ENCODE measurements around the gene LMBRD2.

GRCh38 chr5:36059571-36060419 is 91.9 kb downstream of the LMBRD2 start:
- TF ChIP-seq POLR2A (IDR thresholded peaks at IDR 0.05; ENCODE audit: low read depth, low read length) (no peak), CEBPZ (IDR thresholded peaks at IDR 0.05; ENCODE audit: low read depth, low read length) (no peak), POLR2AphosphoS5 (IDR thresholded peaks at IDR 0.05; ENCODE audit: low read length) (no peak), IKZF1 (conservative IDR thresholded peaks at IDR 0.05) (no peak), FOXK2 (IDR thresholded peaks at IDR 0.05) (no peak), TAF1 (IDR thresholded peaks at IDR 0.05; ENCODE audit: borderline replicate concordance, low read depth, low read length) (no peak), NR2C2 (IDR thresholded peaks at IDR 0.05; ENCODE audit: borderline replicate concordance, control insufficient read depth, insufficient read length, low read depth) (no peak), FOXM1 (IDR thresholded peaks at IDR 0.05; ENCODE audit: low read depth, low read length) (no peak), PBX3 (IDR thresholded peaks at IDR 0.05; ENCODE audit: insufficient replicate concordance, low read depth, low read length) (no peak), CBX5 (IDR thresholded peaks at IDR 0.05; ENCODE audit: low read depth) (no peak)
- TF ChIP-seq, protein P1, sequence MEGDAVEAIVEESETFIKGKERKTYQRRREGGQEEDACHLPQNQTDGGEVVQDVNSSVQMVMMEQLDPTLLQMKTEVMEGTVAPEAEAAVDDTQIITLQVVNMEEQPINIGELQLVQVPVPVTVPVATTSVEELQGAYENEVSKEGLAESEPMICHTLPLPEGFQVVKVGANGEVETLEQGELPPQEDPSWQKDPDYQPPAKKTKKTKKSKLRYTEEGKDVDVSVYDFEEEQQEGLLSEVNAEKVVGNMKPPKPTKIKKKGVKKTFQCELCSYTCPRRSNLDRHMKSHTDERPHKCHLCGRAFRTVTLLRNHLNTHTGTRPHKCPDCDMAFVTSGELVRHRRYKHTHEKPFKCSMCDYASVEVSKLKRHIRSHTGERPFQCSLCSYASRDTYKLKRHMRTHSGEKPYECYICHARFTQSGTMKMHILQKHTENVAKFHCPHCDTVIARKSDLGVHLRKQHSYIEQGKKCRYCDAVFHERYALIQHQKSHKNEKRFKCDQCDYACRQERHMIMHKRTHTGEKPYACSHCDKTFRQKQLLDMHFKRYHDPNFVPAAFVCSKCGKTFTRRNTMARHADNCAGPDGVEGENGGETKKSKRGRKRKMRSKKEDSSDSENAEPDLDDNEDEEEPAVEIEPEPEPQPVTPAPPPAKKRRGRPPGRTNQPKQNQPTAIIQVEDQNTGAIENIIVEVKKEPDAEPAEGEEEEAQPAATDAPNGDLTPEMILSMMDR (IDR thresholded peaks at IDR 0.05 in 2 of 3, conservative IDR thresholded peaks at IDR 0.05 in 1 of 3; ENCODE audit: control insufficient read depth in 2 of 3, extremely low read depth in 1 of 3, insufficient read depth in 1 of 3, low read depth in 3 of 3, low read length in 3 of 3): no peak
- TF ChIP-seq, protein P2, sequence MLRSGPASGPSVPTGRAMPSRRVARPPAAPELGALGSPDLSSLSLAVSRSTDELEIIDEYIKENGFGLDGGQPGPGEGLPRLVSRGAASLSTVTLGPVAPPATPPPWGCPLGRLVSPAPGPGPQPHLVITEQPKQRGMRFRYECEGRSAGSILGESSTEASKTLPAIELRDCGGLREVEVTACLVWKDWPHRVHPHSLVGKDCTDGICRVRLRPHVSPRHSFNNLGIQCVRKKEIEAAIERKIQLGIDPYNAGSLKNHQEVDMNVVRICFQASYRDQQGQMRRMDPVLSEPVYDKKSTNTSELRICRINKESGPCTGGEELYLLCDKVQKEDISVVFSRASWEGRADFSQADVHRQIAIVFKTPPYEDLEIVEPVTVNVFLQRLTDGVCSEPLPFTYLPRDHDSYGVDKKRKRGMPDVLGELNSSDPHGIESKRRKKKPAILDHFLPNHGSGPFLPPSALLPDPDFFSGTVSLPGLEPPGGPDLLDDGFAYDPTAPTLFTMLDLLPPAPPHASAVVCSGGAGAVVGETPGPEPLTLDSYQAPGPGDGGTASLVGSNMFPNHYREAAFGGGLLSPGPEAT (IDR thresholded peaks at IDR 0.05; ENCODE audit: low read depth): no peak
- TF ChIP-seq, protein P3, sequence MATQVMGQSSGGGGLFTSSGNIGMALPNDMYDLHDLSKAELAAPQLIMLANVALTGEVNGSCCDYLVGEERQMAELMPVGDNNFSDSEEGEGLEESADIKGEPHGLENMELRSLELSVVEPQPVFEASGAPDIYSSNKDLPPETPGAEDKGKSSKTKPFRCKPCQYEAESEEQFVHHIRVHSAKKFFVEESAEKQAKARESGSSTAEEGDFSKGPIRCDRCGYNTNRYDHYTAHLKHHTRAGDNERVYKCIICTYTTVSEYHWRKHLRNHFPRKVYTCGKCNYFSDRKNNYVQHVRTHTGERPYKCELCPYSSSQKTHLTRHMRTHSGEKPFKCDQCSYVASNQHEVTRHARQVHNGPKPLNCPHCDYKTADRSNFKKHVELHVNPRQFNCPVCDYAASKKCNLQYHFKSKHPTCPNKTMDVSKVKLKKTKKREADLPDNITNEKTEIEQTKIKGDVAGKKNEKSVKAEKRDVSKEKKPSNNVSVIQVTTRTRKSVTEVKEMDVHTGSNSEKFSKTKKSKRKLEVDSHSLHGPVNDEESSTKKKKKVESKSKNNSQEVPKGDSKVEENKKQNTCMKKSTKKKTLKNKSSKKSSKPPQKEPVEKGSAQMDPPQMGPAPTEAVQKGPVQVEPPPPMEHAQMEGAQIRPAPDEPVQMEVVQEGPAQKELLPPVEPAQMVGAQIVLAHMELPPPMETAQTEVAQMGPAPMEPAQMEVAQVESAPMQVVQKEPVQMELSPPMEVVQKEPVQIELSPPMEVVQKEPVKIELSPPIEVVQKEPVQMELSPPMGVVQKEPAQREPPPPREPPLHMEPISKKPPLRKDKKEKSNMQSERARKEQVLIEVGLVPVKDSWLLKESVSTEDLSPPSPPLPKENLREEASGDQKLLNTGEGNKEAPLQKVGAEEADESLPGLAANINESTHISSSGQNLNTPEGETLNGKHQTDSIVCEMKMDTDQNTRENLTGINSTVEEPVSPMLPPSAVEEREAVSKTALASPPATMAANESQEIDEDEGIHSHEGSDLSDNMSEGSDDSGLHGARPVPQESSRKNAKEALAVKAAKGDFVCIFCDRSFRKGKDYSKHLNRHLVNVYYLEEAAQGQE (IDR thresholded peaks at IDR 0.05; ENCODE audit: low read depth, low read length): no peak
